ENCODE measurements around the gene LRRC7.

Gene LRRC7

GRCh38 chr1:69585666-69586065 lies 17.9 kb downstream of the LRRC7 start:
- Histone ChIP-seq H3K4me3 (ENCODE audit: insufficient read depth, low read depth, low read length) (no peak overlapping the region), H3K9me3 (ENCODE audit: control insufficient read depth, low read length) (no peaks in the 10 kb centered on the region), H3K27me3 (ENCODE audit: control insufficient read depth, insufficient read depth, low read length, poor library complexity, severe bottlenecking) (no peaks in the 10 kb centered on the region), H3K27ac (ENCODE audit: insufficient read depth, low read depth, low read length, poor library complexity, severe bottlenecking) (no peak overlapping the region), H3K36me3 (ENCODE audit: control insufficient read depth, insufficient read depth, low read length) (no peaks in the 10 kb centered on the region), H3K4me1 (ENCODE audit: control insufficient read depth, insufficient read depth, low read length) (no peaks in the 10 kb centered on the region)
- WGBS, 2 experiments = 96 to 100% methylated on average over 2 of the region's 2 CpGs

GRCh38 chr1:69587391-69587790 lies 19.7 kb downstream of the LRRC7 start:
- H3K27me3 ChIP-seq (ENCODE audit: control insufficient read depth, insufficient read depth, low read length, poor library complexity, severe bottlenecking) = no peaks in the 10 kb centered on the region
- H3K9me3 ChIP-seq (ENCODE audit: control insufficient read depth, low read length) = no peaks in the 10 kb centered on the region
- H3K36me3 ChIP-seq (ENCODE audit: control insufficient read depth, insufficient read depth, low read length) = no peaks in the 10 kb centered on the region
- H3K4me1 ChIP-seq (ENCODE audit: control insufficient read depth, insufficient read depth, low read length) = no peaks in the 10 kb centered on the region
- no peak overlapping the region for H3K4me3 ChIP-seq (ENCODE audit: insufficient read depth, low read depth, low read length)
- WGBS, 2 experiments = 79 to 89% methylated on average over 5 of the region's 5 CpGs
- H3K27ac ChIP-seq (ENCODE audit: insufficient read depth, low read depth, low read length, poor library complexity, severe bottlenecking) = no peak overlapping the region

GRCh38 chr1:69589799-69590198 lies 22.1 kb downstream of the LRRC7 start:
- H3K36me3 ChIP-seq (ENCODE audit: control insufficient read depth, insufficient read depth, low read length) = no peaks in the 10 kb centered on the region
- 86 to 100% methylated on average over 1 of the region's 1 CpG for WGBS, 2 experiments

GRCh38 chr1:69592341-69592740 lies 24.6 kb downstream of the LRRC7 start:
- Histone ChIP-seq H3K36me3 (ENCODE audit: control insufficient read depth, insufficient read depth, low read length) (no peaks in the 10 kb centered on the region), H3K27me3 (ENCODE audit: control insufficient read depth, insufficient read depth, low read length, poor library complexity, severe bottlenecking) (no peaks in the 10 kb centered on the region), H3K4me3 (ENCODE audit: insufficient read depth, low read depth, low read length) (no peak overlapping the region), H3K4me1 (ENCODE audit: control insufficient read depth, insufficient read depth, low read length) (no peaks in the 10 kb centered on the region), H3K27ac (ENCODE audit: insufficient read depth, low read depth, low read length, poor library complexity, severe bottlenecking) (no peak overlapping the region), H3K9me3 (ENCODE audit: control insufficient read depth, low read length) (no peaks in the 10 kb centered on the region)
- WGBS, 2 experiments = 95 to 100% methylated on average over 4 to 6 of the region's 6 CpGs

More at GRCh38 chr1:69589799-69590198, 22.1 kb downstream of the LRRC7 start:
- H3K27ac ChIP-seq (ENCODE audit: insufficient read depth, low read depth, low read length, poor library complexity, severe bottlenecking) = no peak overlapping the region
- H3K4me3 ChIP-seq (ENCODE audit: insufficient read depth, low read depth, low read length) = no peak overlapping the region
- H3K9me3 ChIP-seq (ENCODE audit: control insufficient read depth, low read length) = no peaks in the 10 kb centered on the region
- no peaks in the 10 kb centered on the region for H3K4me1 ChIP-seq (ENCODE audit: control insufficient read depth, insufficient read depth, low read length)
- H3K27me3 ChIP-seq (ENCODE audit: control insufficient read depth, insufficient read depth, low read length, poor library complexity, severe bottlenecking) = no peaks in the 10 kb centered on the region

- H3K9me3 ChIP-seq (ENCODE audit: control insufficient read depth, low read length) = no peaks in the 10 kb centered on the region
- no peaks in the 10 kb centered on the region for H3K36me3 ChIP-seq (ENCODE audit: control insufficient read depth, insufficient read depth, low read length)
- no peak overlapping the region for H3K4me3 ChIP-seq (ENCODE audit: insufficient read depth, low read depth, low read length)
- H3K27ac ChIP-seq (ENCODE audit: insufficient read depth, low read depth, low read length, poor library complexity, severe bottlenecking) = no peak overlapping the region
- 97 to 100% methylated on average over 2 of the region's 2 CpGs for WGBS, 2 experiments
- H3K4me1 ChIP-seq (ENCODE audit: control insufficient read depth, insufficient read depth, low read length) = no peaks in the 10 kb centered on the region
- no peaks in the 10 kb centered on the region for H3K27me3 ChIP-seq (ENCODE audit: control insufficient read depth, insufficient read depth, low read length, poor library complexity, severe bottlenecking)
Measured at GRCh38 chr1:69595486-69595885, 27.8 kb downstream of the LRRC7 start.

- Histone ChIP-seq H3K27ac (ENCODE audit: insufficient read depth, low read depth, low read length, poor library complexity, severe bottlenecking) (no peak overlapping the region), H3K4me3 (ENCODE audit: insufficient read depth, low read depth, low read length) (no peak overlapping the region), H3K27me3 (ENCODE audit: control insufficient read depth, insufficient read depth, low read length, poor library complexity, severe bottlenecking) (no peaks in the 10 kb centered on the region), H3K36me3 (ENCODE audit: control insufficient read depth, insufficient read depth, low read length) (no peaks in the 10 kb centered on the region), H3K9me3 (ENCODE audit: control insufficient read depth, low read length) (no peaks in the 10 kb centered on the region), H3K4me1 (ENCODE audit: control insufficient read depth, insufficient read depth, low read length) (no peaks in the 10 kb centered on the region)
- 88 to 96% methylated on average over 2 to 3 of the region's 3 CpGs for WGBS, 2 experiments
Measured at GRCh38 chr1:69611316-69611715, 43.6 kb downstream of the LRRC7 start.

GRCh38 chr1:69613414-69613813 lies 45.7 kb downstream of the LRRC7 start:
- Histone ChIP-seq H3K9me3 (ENCODE audit: control insufficient read depth, low read length) (no peaks in the 10 kb centered on the region), H3K27ac (ENCODE audit: insufficient read depth, low read depth, low read length, poor library complexity, severe bottlenecking) (no peak overlapping the region), H3K4me1 (ENCODE audit: control insufficient read depth, insufficient read depth, low read length) (no peaks in the 10 kb centered on the region), H3K36me3 (ENCODE audit: control insufficient read depth, insufficient read depth, low read length) (no peaks in the 10 kb centered on the region), H3K4me3 (ENCODE audit: insufficient read depth, low read depth, low read length) (no peak overlapping the region), H3K27me3 (ENCODE audit: control insufficient read depth, insufficient read depth, low read length, poor library complexity, severe bottlenecking) (no peaks in the 10 kb centered on the region)
- 95 to 97% methylated on average over 3 of the region's 3 CpGs for WGBS, 2 experiments

- Histone ChIP-seq H3K4me1 (ENCODE audit: control insufficient read depth, insufficient read depth, low read length) (no peaks in the 10 kb centered on the region), H3K27me3 (ENCODE audit: control insufficient read depth, insufficient read depth, low read length, poor library complexity, severe bottlenecking) (no peaks in the 10 kb centered on the region), H3K9me3 (ENCODE audit: control insufficient read depth, low read length) (no peaks in the 10 kb centered on the region), H3K36me3 (ENCODE audit: control insufficient read depth, insufficient read depth, low read length) (no peaks in the 10 kb centered on the region), H3K4me3 (ENCODE audit: insufficient read depth, low read depth, low read length) (no peak overlapping the region), H3K27ac (ENCODE audit: insufficient read depth, low read depth, low read length, poor library complexity, severe bottlenecking) (no peak overlapping the region)
- 80% methylated on average over 1 of the region's 1 CpG; no CpG with 5 or more reads in 1 of the 2 experiments for WGBS, 2 experiments
Measured at GRCh38 chr1:69638673-69639072, 71.0 kb downstream of the LRRC7 start.

- Histone ChIP-seq H3K36me3 (ENCODE audit: control insufficient read depth, insufficient read depth, low read length) (no peaks in the 10 kb centered on the region), H3K4me1 (ENCODE audit: control insufficient read depth, insufficient read depth, low read length) (no peaks in the 10 kb centered on the region), H3K9me3 (ENCODE audit: control insufficient read depth, low read length) (no peaks in the 10 kb centered on the region), H3K4me3 (ENCODE audit: insufficient read depth, low read depth, low read length) (no peak overlapping the region), H3K27me3 (ENCODE audit: control insufficient read depth, insufficient read depth, low read length, poor library complexity, severe bottlenecking) (no peaks in the 10 kb centered on the region), H3K27ac (ENCODE audit: insufficient read depth, low read depth, low read length, poor library complexity, severe bottlenecking) (no peak overlapping the region)
Measured at GRCh38 chr1:69639159-69639558, 71.4 kb downstream of the LRRC7 start.

GRCh38 chr1:69643266-69643665 lies 75.5 kb downstream of the LRRC7 start:
- H3K9me3 ChIP-seq (ENCODE audit: control insufficient read depth, low read length) = no peaks in the 10 kb centered on the region
- no peak overlapping the region for H3K4me3 ChIP-seq (ENCODE audit: insufficient read depth, low read depth, low read length)
- H3K4me1 ChIP-seq (ENCODE audit: control insufficient read depth, insufficient read depth, low read length) = no peaks in the 10 kb centered on the region
- no peaks in the 10 kb centered on the region for H3K36me3 ChIP-seq (ENCODE audit: control insufficient read depth, insufficient read depth, low read length)
- no peak overlapping the region for H3K27ac ChIP-seq (ENCODE audit: insufficient read depth, low read depth, low read length, poor library complexity, severe bottlenecking)
- H3K27me3 ChIP-seq (ENCODE audit: control insufficient read depth, insufficient read depth, low read length, poor library complexity, severe bottlenecking) = no peaks in the 10 kb centered on the region

- Histone ChIP-seq H3K27me3 (ENCODE audit: control insufficient read depth, insufficient read depth, low read length, poor library complexity, severe bottlenecking) (no peaks in the 10 kb centered on the region), H3K9me3 (ENCODE audit: control insufficient read depth, low read length) (no peaks in the 10 kb centered on the region), H3K36me3 (ENCODE audit: control insufficient read depth, insufficient read depth, low read length) (no peaks in the 10 kb centered on the region), H3K27ac (ENCODE audit: insufficient read depth, low read depth, low read length, poor library complexity, severe bottlenecking) (no peak overlapping the region), H3K4me3 (ENCODE audit: insufficient read depth, low read depth, low read length) (no peak overlapping the region), H3K4me1 (ENCODE audit: control insufficient read depth, insufficient read depth, low read length) (no peaks in the 10 kb centered on the region)
- WGBS, 2 experiments = 100% methylated on average over 1 of the region's 1 CpG; no CpG with 5 or more reads in 1 of the 2 experiments
Measured at GRCh38 chr1:69645477-69645876, 77.8 kb downstream of the LRRC7 start.
